GM19324 (cell line): ENCODE data around the gene TNS1.

Experiments used
- ATAC-seq: cut with Tn5 transposase; IDR thresholded peaks from one replicate; pipeline ENCODE4 v1.9.1; 2021; ENCODE audit warnings: mild to moderate bottlenecking, moderate library complexity; ENCODE audit not compliant: unreplicated experiment, low FRiP score

TNS1 gene

GRCh38 chr2:217983276-217984233 lies 19.2 kb downstream of the TNS1 start:
- no peak for ATAC-seq

GRCh38 chr2:217981971-217982370 lies 20.8 kb downstream of the TNS1 start:
- no peak for ATAC-seq

GRCh38 chr2:217981084-217981730 lies 21.6 kb downstream of the TNS1 start:
- ATAC-seq, result no peak

- ATAC-seq, result no peak
Measured at GRCh38 chr2:217980591-217980990, 22.2 kb downstream of the TNS1 start.

GRCh38 chr2:217980036-217980435 lies 22.8 kb downstream of the TNS1 start:
- no peak for ATAC-seq

- ATAC-seq, result no peak
Measured at GRCh38 chr2:217979151-217979811, 23.5 kb downstream of the TNS1 start.

GRCh38 chr2:217978536-217979150 lies 24.2 kb downstream of the TNS1 start:
- ATAC-seq, result no peak

GRCh38 chr2:217977840-217978535 lies 24.8 kb downstream of the TNS1 start:
- ATAC-seq, result no peak

GRCh38 chr2:217976301-217976700 lies 26.5 kb downstream of the TNS1 start:
- no peak for ATAC-seq

GRCh38 chr2:217975626-217976025 lies 27.2 kb downstream of the TNS1 start:
- no peak for ATAC-seq

- no peak for ATAC-seq
Measured at GRCh38 chr2:217974389-217975005, 28.3 kb downstream of the TNS1 start.

- ATAC-seq, result no peak
Measured at GRCh38 chr2:217973008-217973787, 29.6 kb downstream of the TNS1 start.

GRCh38 chr2:217972490-217972889 lies 30.3 kb downstream of the TNS1 start:
- ATAC-seq, result no peak

- no peak for ATAC-seq
Measured at GRCh38 chr2:217972037-217972436, 30.8 kb downstream of the TNS1 start.

- no peak for ATAC-seq
Measured at GRCh38 chr2:217971166-217971565, 31.6 kb downstream of the TNS1 start.

- no peak for ATAC-seq
Measured at GRCh38 chr2:217970206-217970605, 32.6 kb downstream of the TNS1 start.

GRCh38 chr2:217969588-217969987 lies 33.2 kb downstream of the TNS1 start:
- ATAC-seq, result no peak

GRCh38 chr2:217968023-217968422 lies 34.8 kb downstream of the TNS1 start:
- ATAC-seq, result no peak
